Loucy (cell line): ENCODE results near the gene PDIA2.

Experiments used
- H2AFZ ChIP-seq: fragments of 200-600 bp; sonication (generic); 2 replicates; pipeline ENCODE4 v1.6.0; 2016; ENCODE audit warnings: antibody characterized with exemption, mild to moderate bottlenecking, low read length, moderate library complexity
- H3F3A ChIP-seq: fragments of 200-600 bp; 2 replicates; pipeline ENCODE4 v1.6.0; 2016; ENCODE audit warnings: antibody characterized with exemption, low read depth, mild to moderate bottlenecking
- H3K27me3 ChIP-seq: fragments of 200-600 bp; sonication (generic); 2 replicates; pipeline ENCODE4 v1.6.1; 2014; ENCODE audit warnings: low read length, mild to moderate bottlenecking; ENCODE audit not compliant: insufficient read depth, poor library complexity, severe bottlenecking
- H3K36me3 ChIP-seq: fragments of 200-600 bp; sonication (generic); 2 replicates; pipeline ENCODE4 v1.6.1; 2016; ENCODE audit warnings: low read length; ENCODE audit not compliant: insufficient read depth
- H3K4me1 ChIP-seq: fragments of 200-600 bp; sonication (generic); 2 replicates; pipeline ENCODE4 v1.5.1; 2014; ENCODE audit warnings: low read length, mild to moderate bottlenecking; ENCODE audit not compliant: insufficient read depth, poor library complexity, severe bottlenecking
- H3K4me2 ChIP-seq: fragments of 200-600 bp; sonication (generic); 2 replicates; pipeline ENCODE4 v1.6.0; 2014; ENCODE audit warnings: antibody characterized with exemption, low read length, low read depth, mild to moderate bottlenecking; ENCODE audit not compliant: poor library complexity, severe bottlenecking
- H3K4me3 ChIP-seq: fragments of 200-600 bp; sonication (generic); 2 replicates; pipeline ENCODE4 v1.5.1; 2014; ENCODE audit warnings: low read length, mild to moderate bottlenecking, mixed read lengths; ENCODE audit not compliant: poor library complexity, severe bottlenecking
- H3K79me2 ChIP-seq: fragments of 200-600 bp; sonication (generic); 2 replicates; pipeline ENCODE4 v1.6.1; 2014; ENCODE audit warnings: low read length; ENCODE audit not compliant: insufficient read depth
- H3K9ac ChIP-seq: fragments of 200-600 bp; sonication (generic); 2 replicates; pipeline ENCODE4 v1.6.0; 2014; ENCODE audit warnings: mild to moderate bottlenecking, low read depth, low read length, moderate library complexity; ENCODE audit not compliant: poor library complexity, severe bottlenecking
- H3K9me2 ChIP-seq: fragments of 200-600 bp; sonication (generic); replicated peaks from 2 replicates; pipeline ENCODE4 v1.6.1; 2016; ENCODE audit warnings: low read depth, low read length, mixed read lengths
- H3K9me3 ChIP-seq: fragments of 200-600 bp; sonication (generic); 2 replicates; pipeline ENCODE4 v1.6.1; 2014; ENCODE audit warnings: mild to moderate bottlenecking, antibody characterized with exemption, low read length, low read depth; ENCODE audit not compliant: insufficient read depth
- H4K20me1 ChIP-seq: fragments of 200-600 bp; sonication (generic); 2 replicates; pipeline ENCODE4 v1.6.0; 2014; ENCODE audit warnings: antibody characterized with exemption, low read length, mild to moderate bottlenecking; ENCODE audit not compliant: insufficient read depth, poor library complexity, severe bottlenecking
- EZH2phosphoT487 ChIP-seq: fragments of 200-600 bp; IDR thresholded peaks from 2 replicates; pipeline ENCODE4 v1.6.1; 2018; ENCODE audit warnings: antibody characterized with exemption, mild to moderate bottlenecking, moderate library complexity, borderline replicate concordance
- TF ChIP-seq, protein P1 (sequence below): fragments of 200-600 bp; sonication (generic); conservative IDR thresholded peaks from 2 replicates; pipeline ENCODE4 v1.5.1; 2014; ENCODE audit warnings: mild to moderate bottlenecking, antibody characterized with exemption, low read length

PDIA2 gene

DNA sequence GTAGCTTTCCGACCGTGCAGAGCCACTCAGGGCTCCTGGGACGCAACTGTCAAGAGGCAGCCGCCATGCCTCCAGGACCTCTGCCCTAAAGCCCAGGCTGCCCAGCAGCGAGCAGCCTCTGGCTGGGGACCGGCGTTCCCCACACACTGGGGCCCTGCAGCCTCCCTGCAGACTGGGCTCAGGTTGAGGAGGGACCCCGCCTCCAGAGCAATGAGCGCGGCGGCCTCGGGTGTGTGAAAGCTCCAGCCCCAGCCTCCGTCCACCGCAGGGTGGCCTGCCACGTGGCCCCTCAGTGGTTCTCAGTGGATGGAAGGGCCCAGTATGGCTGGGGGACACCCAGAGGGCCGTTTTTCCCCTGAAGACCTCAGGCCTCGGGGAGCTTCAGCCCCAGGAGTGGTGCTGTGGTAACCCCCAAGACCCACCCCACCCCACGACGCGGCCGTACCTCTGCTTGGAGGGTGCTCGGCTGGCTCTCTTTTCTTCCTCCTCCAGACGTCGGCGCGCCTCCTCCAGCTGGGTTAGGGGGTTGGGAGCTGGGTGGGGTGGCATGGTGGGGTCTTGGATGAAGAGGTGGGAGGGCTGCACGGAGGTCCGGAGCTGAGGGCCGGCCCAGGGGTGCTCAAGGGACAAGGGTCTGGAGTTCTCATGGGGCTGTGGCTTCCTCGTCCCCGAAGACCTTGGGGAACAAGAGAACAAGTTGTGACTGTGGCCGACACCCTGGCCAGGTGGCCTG, 10.2 kb downstream of the PDIA2 start:
- Histone ChIP-seq H3K27me3 (no peaks in the 10 kb centered on the region), H3K9ac (no peak overlapping the region), H3K4me1 (no peaks in the 10 kb centered on the region), H4K20me1 (no peaks in the 10 kb centered on the region), H3K9me2 (no peaks in the 10 kb centered on the region), H2AFZ (no peak overlapping the region), H3K9me3 (no peaks in the 10 kb centered on the region), H3K79me2 (no peaks in the 10 kb centered on the region), H3K36me3 (peaks cover under 1% of the 10 kb centered on the region; the same call in 1 of the 2 replicates), H3K4me2 (no peak overlapping the region), H3F3A (no peaks in the 10 kb centered on the region), H3K4me3 (no peak overlapping the region)
- TF ChIP-seq, protein P1, sequence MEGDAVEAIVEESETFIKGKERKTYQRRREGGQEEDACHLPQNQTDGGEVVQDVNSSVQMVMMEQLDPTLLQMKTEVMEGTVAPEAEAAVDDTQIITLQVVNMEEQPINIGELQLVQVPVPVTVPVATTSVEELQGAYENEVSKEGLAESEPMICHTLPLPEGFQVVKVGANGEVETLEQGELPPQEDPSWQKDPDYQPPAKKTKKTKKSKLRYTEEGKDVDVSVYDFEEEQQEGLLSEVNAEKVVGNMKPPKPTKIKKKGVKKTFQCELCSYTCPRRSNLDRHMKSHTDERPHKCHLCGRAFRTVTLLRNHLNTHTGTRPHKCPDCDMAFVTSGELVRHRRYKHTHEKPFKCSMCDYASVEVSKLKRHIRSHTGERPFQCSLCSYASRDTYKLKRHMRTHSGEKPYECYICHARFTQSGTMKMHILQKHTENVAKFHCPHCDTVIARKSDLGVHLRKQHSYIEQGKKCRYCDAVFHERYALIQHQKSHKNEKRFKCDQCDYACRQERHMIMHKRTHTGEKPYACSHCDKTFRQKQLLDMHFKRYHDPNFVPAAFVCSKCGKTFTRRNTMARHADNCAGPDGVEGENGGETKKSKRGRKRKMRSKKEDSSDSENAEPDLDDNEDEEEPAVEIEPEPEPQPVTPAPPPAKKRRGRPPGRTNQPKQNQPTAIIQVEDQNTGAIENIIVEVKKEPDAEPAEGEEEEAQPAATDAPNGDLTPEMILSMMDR, result no peak
- TF ChIP-seq EZH2phosphoT487, result no peak

DNA sequence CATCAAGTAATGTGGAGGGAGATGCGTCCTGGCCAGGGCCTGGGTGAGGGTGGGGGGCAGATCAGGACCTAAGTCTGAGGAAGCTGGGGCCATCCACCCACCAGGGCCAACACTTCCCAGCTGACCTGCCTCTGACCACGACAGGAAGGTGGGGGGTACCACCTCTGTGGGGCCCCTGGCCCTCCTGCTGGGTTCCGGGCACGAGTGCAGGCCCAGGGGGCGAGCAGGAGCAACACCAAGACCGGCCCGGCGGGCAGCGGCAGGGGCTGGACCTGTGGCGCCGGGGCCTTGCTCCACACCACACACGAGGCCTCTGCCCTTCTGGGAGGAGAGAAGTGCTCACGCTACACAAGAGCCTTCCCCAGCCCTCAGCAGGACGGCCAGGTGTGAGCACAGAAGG, 13.3 kb downstream of the PDIA2 start:
- no peak overlapping the region for H3K4me3 ChIP-seq
- H4K20me1 ChIP-seq, result no peaks in the 10 kb centered on the region
- H3K4me2 ChIP-seq, result no peak overlapping the region
- no peak overlapping the region for H2AFZ ChIP-seq
- TF ChIP-seq, protein P1, result no peak
- TF ChIP-seq EZH2phosphoT487, result no peak
- H3K79me2 ChIP-seq, result no peaks in the 10 kb centered on the region
- H3K36me3 ChIP-seq, result no peaks in the 10 kb centered on the region
- H3K4me1 ChIP-seq, result no peaks in the 10 kb centered on the region
- H3K27me3 ChIP-seq, result no peaks in the 10 kb centered on the region
- no peaks in the 10 kb centered on the region for H3F3A ChIP-seq
- H3K9me2 ChIP-seq, result no peaks in the 10 kb centered on the region
- H3K9me3 ChIP-seq, result no peaks in the 10 kb centered on the region
- H3K9ac ChIP-seq, result no peak overlapping the region

DNA sequence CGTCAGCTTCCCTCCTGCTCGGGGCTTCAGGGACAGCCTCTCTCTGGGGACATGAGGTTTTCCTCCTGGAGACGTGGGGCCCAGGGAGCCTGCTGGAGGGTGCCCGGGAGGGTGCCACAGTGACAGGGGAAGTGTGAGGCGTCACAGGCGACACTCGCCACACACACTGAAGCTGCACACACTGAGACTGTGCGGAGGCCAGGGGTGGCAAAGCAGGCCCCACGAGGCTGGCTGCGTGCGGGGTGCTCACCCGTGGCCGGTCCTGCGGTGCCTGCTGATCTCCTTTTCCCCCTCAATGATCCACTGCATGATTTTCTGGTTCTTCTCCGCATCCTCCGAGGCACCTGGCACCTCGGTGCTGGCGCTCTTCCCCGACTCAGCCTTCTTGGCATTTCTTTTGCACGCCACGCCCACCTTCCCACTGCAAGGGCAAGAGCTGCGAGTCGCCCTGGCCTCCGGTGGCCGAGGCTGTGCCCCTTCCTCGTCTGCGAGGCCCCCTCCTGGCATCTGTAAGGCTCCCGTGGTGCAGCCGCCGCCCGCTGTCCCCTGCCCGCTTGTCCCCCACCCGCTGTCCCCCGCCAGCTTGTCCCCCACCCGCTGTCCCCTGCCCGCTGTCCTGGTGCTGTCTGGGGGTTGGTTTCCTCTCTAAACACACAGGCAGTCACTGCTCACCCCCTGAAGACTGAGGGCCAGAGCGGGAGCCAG, 14.0 kb downstream of the PDIA2 start:
- H3K4me3 ChIP-seq, result no peak overlapping the region
- H3K9me2 ChIP-seq, result no peaks in the 10 kb centered on the region
- H3K27me3 ChIP-seq, result no peaks in the 10 kb centered on the region
- no peaks in the 10 kb centered on the region for H4K20me1 ChIP-seq
- H2AFZ ChIP-seq, result no peak overlapping the region
- H3K4me2 ChIP-seq, result no peak overlapping the region
- H3K4me1 ChIP-seq, result no peaks in the 10 kb centered on the region
- no peaks in the 10 kb centered on the region for H3F3A ChIP-seq
- H3K36me3 ChIP-seq, result no peaks in the 10 kb centered on the region
- no peaks in the 10 kb centered on the region for H3K79me2 ChIP-seq
- H3K9ac ChIP-seq, result no peak overlapping the region
- H3K9me3 ChIP-seq, result no peaks in the 10 kb centered on the region
- no peak for TF ChIP-seq EZH2phosphoT487
- TF ChIP-seq, protein P1, result no peak
